Body of pancreas (tissue), 4 donors: ENCODE data around the gene GUK1. TPM values are rescaled to one million over a fixed set of nuclear protein-coding genes. Genes with fewer than 3 reads are reported as not detected.

Source experiments
- ATAC-seq: fragments of 150-250 bp; one replicate; pipeline ENCODE4 v1.9.1; 2016
- DNase-seq, 4 donors: peaks; one replicate each; pipeline ENCODE4 v3.0.0-alpha.2; 2019
- H3K27ac ChIP-seq, 4 donors: fragments of 200-600 bp; sonication (generic); 1 replicate in 3 of 4; 2 replicates in 1 of 4; pipeline versions ENCODE4 v1.5.1 to v1.6.1; 2016 to 2019; ENCODE audit warnings: mild to moderate bottlenecking in 1 of 4, mixed read lengths in 1 of 4, moderate library complexity in 1 of 4
- H3K27me3 ChIP-seq, 2 donors: fragments of 200-600 bp; sonication (generic); one replicate each; pipeline ENCODE4 v1.6.0; 2016; ENCODE audit warnings: mild to moderate bottlenecking in 1 of 2
- H3K36me3 ChIP-seq, 2 donors: fragments of 200-600 bp; sonication (generic); replicated peaks in 1 of 2; 2 replicates each; pipeline ENCODE4 v1.5.1; 2016; ENCODE audit warnings: low read depth in 2 of 2; ENCODE audit not compliant: insufficient read depth in 1 of 2
- H3K4me1 ChIP-seq: fragments of 200-600 bp; sonication (generic); one replicate; pipeline ENCODE4 v1.6.0; 2016
- H3K4me3 ChIP-seq, 2 donors: fragments of 200-600 bp; sonication (generic); 1 replicate in 1 of 2; 2 replicates in 1 of 2; pipeline ENCODE4 v1.5.1; 2016 to 2019
- H3K9me3 ChIP-seq, 3 donors: fragments of 200-600 bp; sonication (generic); 1 replicate in 2 of 3; 2 replicates in 1 of 3; pipeline ENCODE4 v1.5.1; 2016
- POLR2A ChIP-seq, 3 donors: fragments of 450-650 bp; IDR thresholded peaks; one replicate each; pipeline ENCODE4 v1.6.1; 2016; ENCODE audit warnings: antibody characterized with exemption in 3 of 3, mild to moderate bottlenecking in 2 of 3
- WGBS, 2 donors: methylation state at CpG; one replicate each; pipeline ENCODE4 v1.1.5; 2017; 5-methylcytosine and 5-hydroxymethylcytosine counted together
- intact Hi-C: fragments of 100-400 bp; cut with DNase I; formaldehyde crosslinking; loops from one replicate; pipeline ENCODE4 v1.15.1; 2023
- total RNA-seq, 2 donors: library from RNA; depleted of rRNA; stranded (reverse); fragments of >200 nt; gene quantifications; one replicate each; pipeline ENCODE4 v1.1.0, GENCODE V29; 2016
- TF ChIP-seq, protein P1 (sequence below), 7 experiments: fragments of 450-650 bp in 4 of 7; fragments of 200-600 bp in 3 of 7; sonication (generic) in 3 of 7; IDR thresholded peaks; one replicate each; pipeline ENCODE4 v1.5.1; 2016 to 2019; ENCODE audit warnings: antibody characterized with exemption in 7 of 7

Gene GUK1
- total RNA-seq, 2 donors from 2014 or later, result 210 to 216 TPM

DNA sequence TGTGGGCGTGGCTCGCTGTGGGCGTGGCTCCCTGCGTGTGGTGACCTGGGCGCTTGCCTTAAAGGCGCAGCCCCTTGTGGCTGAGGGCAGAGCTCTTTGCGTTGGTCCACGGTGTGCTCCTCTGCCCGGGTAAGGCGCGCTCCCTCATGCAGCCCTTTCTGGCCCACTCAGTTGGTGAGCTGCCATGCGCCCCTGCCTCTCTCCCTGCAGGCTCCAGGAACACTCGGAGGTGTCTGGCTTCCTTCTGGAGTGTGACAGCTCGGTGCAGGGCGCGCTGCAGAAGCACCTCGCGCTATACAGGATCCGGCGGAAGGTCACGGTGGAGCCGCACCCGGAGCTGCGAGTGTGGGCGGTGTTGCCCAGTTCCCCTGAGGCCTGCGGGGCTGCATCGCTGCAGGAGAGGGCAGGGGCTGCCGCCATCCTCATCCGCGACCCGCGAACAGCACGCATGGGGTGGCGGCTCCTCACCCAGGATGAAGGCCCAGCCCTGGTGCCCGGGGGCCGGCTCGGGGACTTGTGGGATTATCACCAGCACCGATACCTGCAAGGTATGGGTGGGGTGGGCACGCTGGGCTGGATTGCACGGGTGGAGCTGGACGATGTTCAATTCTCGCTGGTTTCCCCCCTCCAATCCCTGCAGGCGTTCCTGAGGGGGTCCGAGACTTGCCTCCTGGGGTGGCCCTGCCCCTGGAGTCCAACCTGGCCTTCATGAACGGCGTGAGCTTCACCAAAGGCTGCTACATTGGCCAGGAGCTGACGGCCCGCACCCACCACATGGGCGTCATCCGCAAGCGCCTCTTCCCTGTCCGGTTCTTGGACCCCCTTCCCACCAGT, 34.6 kb downstream of the GUK1 start:
- Histone ChIP-seq H3K9me3 (no peaks in the 10 kb centered on the region), H3K27ac (no peak overlapping the region), H3K4me1 (no peaks in the 10 kb centered on the region), H3K36me3 (peaks cover 0 to 2% of the 10 kb centered on the region in 2 donors), H3K27me3 (no peaks in the 10 kb centered on the region), H3K4me3 (no peak overlapping the region)
- DNase-seq (peak in 1 of 4 donors; percentile 38), ATAC-seq (peak; percentile 16)
- intact Hi-C loops, result no loop called here
- WGBS, 2 donors, result 87 to 96% methylated on average over 16 to 46 of the region's 52 CpGs
- TF ChIP-seq, protein P1, sequence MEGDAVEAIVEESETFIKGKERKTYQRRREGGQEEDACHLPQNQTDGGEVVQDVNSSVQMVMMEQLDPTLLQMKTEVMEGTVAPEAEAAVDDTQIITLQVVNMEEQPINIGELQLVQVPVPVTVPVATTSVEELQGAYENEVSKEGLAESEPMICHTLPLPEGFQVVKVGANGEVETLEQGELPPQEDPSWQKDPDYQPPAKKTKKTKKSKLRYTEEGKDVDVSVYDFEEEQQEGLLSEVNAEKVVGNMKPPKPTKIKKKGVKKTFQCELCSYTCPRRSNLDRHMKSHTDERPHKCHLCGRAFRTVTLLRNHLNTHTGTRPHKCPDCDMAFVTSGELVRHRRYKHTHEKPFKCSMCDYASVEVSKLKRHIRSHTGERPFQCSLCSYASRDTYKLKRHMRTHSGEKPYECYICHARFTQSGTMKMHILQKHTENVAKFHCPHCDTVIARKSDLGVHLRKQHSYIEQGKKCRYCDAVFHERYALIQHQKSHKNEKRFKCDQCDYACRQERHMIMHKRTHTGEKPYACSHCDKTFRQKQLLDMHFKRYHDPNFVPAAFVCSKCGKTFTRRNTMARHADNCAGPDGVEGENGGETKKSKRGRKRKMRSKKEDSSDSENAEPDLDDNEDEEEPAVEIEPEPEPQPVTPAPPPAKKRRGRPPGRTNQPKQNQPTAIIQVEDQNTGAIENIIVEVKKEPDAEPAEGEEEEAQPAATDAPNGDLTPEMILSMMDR (IDR thresholded peaks at IDR 0.05), result no peak
- TF ChIP-seq POLR2A (IDR thresholded peaks at IDR 0.05), result no peak

DNA sequence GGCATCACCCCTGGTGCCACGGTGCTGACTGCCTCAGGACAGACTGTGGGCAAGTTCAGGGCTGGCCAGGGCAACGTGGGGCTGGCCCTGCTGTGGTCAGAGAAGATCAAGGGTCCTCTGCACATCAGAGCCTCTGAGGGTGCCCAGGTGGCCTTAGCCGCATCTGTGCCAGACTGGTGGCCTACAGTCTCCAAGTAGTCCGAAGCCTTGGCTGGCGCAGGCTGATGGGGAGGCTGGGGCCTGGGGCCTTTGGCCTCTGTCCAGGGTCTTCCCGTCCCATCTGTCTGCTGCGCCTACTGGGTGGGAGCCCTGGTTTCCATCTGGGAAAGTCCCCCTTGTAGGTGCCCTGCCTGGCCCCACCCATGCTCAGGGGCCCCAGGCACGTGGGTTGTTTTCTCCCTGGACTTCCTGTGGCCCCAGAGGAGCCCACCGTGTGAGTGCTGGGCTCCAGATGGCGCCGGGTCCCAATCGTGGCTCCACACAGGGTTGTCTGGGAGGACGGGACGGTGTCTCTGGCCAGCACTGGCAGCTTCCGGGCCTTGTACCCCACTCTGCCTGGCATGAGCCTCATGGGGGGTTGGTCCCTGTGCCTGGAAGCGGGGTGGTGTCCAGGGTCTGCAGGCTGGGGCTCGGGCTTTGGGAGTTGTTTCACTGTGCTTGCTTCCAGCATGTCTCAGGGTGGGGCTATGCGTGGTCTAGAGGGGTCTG, 35.4 kb downstream of the GUK1 start:
- no peak overlapping the region for H3K4me3 ChIP-seq
- ATAC-seq, result peak; percentile 10

DNA sequence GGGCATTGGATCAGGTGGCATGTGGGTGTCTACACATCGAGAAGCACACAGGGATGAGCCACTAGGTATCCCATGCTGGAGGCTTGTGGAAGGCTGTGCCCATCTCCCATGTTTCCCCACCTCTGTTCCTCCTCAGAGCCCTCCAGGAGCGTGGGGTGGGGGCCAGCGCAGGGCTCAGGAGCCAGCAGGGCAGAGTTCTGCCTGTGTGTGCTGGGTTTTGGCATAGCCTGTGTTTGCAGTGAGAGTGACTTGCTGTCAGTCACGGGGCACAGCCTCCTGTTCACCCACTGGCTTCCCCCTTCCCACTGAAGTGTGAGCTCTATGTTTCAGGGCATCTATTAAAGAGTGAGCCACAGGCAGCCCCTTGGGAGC, 35.9 kb downstream of the GUK1 start:
- Histone ChIP-seq H3K4me3 (no peak overlapping the region), H3K27me3 (no peaks in the 10 kb centered on the region), H3K9me3 (no peaks in the 10 kb centered on the region), H3K36me3 (peaks cover 0 to 2% of the 10 kb centered on the region in 2 donors), H3K4me1 (no peaks in the 10 kb centered on the region), H3K27ac (no peak overlapping the region)
- WGBS, 2 donors, result 100% methylated on average over 1 to 4 of the region's 4 CpGs
- DNase-seq, result no peak
- no peak for ATAC-seq
- intact Hi-C loops, result no loop called here
- TF ChIP-seq, protein P1 (IDR thresholded peaks at IDR 0.05), result no peak

More for the DNA sequence above, 35.4 kb downstream of the GUK1 start:
- no peak for DNase-seq
- Histone ChIP-seq H3K4me1 (no peaks in the 10 kb centered on the region), H3K9me3 (no peaks in the 10 kb centered on the region), H3K36me3 (peaks cover 0 to 2% of the 10 kb centered on the region in 2 donors), H3K27me3 (no peaks in the 10 kb centered on the region), H3K27ac (no peak overlapping the region)
- 82 to 91% methylated on average over 2 to 16 of the region's 18 CpGs for WGBS, 2 donors
- no peak for TF ChIP-seq POLR2A (IDR thresholded peaks at IDR 0.05)
- TF ChIP-seq, protein P1 (IDR thresholded peaks at IDR 0.05), result no peak
- intact Hi-C loops, result no loop called here

DNA sequence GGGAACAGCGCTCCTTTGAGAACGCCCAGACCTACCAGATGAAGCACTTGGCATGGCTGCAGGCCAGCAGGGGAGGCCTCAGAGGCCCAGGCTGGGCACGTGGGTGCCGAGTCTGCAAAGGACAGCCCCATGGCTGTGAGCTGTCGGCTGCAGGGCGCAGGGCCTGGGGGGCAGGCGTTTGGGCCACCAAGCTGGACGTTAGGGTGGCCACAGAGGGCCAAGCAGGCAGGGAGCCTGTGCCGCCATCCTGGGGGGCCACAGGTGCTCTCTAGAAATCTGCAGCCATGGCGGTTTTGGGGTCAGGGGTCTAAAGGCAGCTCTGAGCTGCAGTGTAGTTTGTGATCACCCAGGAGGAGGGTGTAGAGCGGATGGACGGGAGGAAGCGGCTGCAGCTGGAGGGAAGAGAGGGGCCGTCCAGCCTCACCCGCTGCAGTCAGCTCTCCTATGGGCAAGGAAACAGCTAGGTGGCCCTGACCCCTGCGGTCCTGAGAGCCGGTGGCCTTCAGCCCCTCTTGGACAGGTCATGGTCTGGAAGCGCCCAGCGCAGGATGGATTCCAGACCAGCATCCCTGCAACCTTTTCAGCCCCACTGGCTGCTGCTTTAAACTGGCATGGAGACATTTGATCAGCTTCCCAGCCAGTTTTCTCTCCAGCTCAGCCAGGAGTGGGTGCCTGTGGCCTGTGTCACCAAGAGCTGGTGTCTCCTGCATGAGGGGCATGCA, 36.5 kb downstream of the GUK1 start:
- Histone ChIP-seq H3K36me3 (peaks cover 0 to 2% of the 10 kb centered on the region in 2 donors), H3K27me3 (no peaks in the 10 kb centered on the region), H3K4me3 (no peak overlapping the region), H3K4me1 (no peaks in the 10 kb centered on the region), H3K27ac (no peak overlapping the region), H3K9me3 (no peaks in the 10 kb centered on the region)
- no peak for ATAC-seq
- 88 to 92% methylated on average over 7 to 18 of the region's 19 CpGs for WGBS, 2 donors
- intact Hi-C loops, result no loop called here
- no peak for TF ChIP-seq POLR2A (IDR thresholded peaks at IDR 0.05)
- TF ChIP-seq, protein P1 (IDR thresholded peaks at IDR 0.05), result no peak
- DNase-seq, result no peak
